ENCODE results near the gene SLC29A1.
"Not testable (repeated sequence)": the region's sequence is repeated elsewhere in the genome, so short reads cannot be mapped to it uniquely, and the experiment has no call there.

The SLC29A1 gene

GRCh38 chr6:44223319-44224028 is at the start of gene SLC29A1:
Gene SLC29A1 (plus strand): TSS chr6:44223595. CDS start chr6:44227314, 3,719 bp downstream.
- DNase-seq = peak; percentile 11 to 73

- no peak for DNase-seq
Observed at GRCh38 chr6:44176130-44176761, 47.1 kb upstream of the SLC29A1 start.

GRCh38 chr6:44176762-44177509 is 46.5 kb upstream of the SLC29A1 start:
- no peak for DNase-seq

- DNase-seq = no peak
Observed at GRCh38 chr6:44177691-44178423, 45.5 kb upstream of the SLC29A1 start.

GRCh38 chr6:44178424-44179071 is 44.8 kb upstream of the SLC29A1 start:
- DNase-seq = no peak

- DNase-seq = no peak
Observed at GRCh38 chr6:44179072-44179536, 44.3 kb upstream of the SLC29A1 start.

- no peak for DNase-seq
Observed at GRCh38 chr6:44179648-44180047, 43.7 kb upstream of the SLC29A1 start.

- DNase-seq = no peak
Observed at GRCh38 chr6:44180406-44180805, 43.0 kb upstream of the SLC29A1 start.

- DNase-seq = no peak
Observed at GRCh38 chr6:44180886-44181285, 42.5 kb upstream of the SLC29A1 start.

GRCh38 chr6:44181784-44182183 is 41.6 kb upstream of the SLC29A1 start:
- not testable (repeated sequence) for DNase-seq

- no peak for DNase-seq
Observed at GRCh38 chr6:44182911-44183390, 40.4 kb upstream of the SLC29A1 start.

GRCh38 chr6:44183783-44184182 is 39.6 kb upstream of the SLC29A1 start:
- DNase-seq = no peak

GRCh38 chr6:44185356-44185755 is 38.0 kb upstream of the SLC29A1 start:
- DNase-seq = not testable (repeated sequence)

GRCh38 chr6:44185953-44186634 is 37.3 kb upstream of the SLC29A1 start:
- no peak for DNase-seq

GRCh38 chr6:44186635-44187025 is 36.8 kb upstream of the SLC29A1 start:
- no peak for DNase-seq

GRCh38 chr6:44188819-44189218 is 34.6 kb upstream of the SLC29A1 start:
- DNase-seq = no peak

GRCh38 chr6:44189257-44189656 is 34.1 kb upstream of the SLC29A1 start:
- no peak for DNase-seq

GRCh38 chr6:44190715-44191114 is 32.7 kb upstream of the SLC29A1 start:
- no peak for DNase-seq

GRCh38 chr6:44192428-44193041 is 30.9 kb upstream of the SLC29A1 start:
- DNase-seq = no peak

- DNase-seq = no peak
Observed at GRCh38 chr6:44193307-44193910, 30.0 kb upstream of the SLC29A1 start.

GRCh38 chr6:44194326-44194725 is 29.1 kb upstream of the SLC29A1 start:
- no peak for DNase-seq

Data from NCI-H446 (cell line).